Nephron (organoid): ENCODE results near the gene NEK11.

Experiments
- H3K27ac Mint-ChIP-seq, 3 experiments: 2 replicates each; pipeline ENCODE4 v1.8.0; 2020; ENCODE audit warnings: mixed read lengths in 3 of 3, mild to moderate bottlenecking in 2 of 3, moderate library complexity in 1 of 3
- H3K27me3 Mint-ChIP-seq: 2 replicates; pipeline ENCODE4 v1.8.0; 2021; ENCODE audit warnings: low read depth, mild to moderate bottlenecking, moderate library complexity, mixed read lengths
- H3K36me3 Mint-ChIP-seq: 2 replicates; pipeline ENCODE4 v1.8.0; 2020; ENCODE audit warnings: low read depth, mixed read lengths
- H3K4me1 Mint-ChIP-seq: 2 replicates; pipeline ENCODE4 v1.8.0; 2020; ENCODE audit warnings: mixed read lengths
- H3K4me3 Mint-ChIP-seq, 3 experiments: 2 replicates each; pipeline ENCODE4 v1.8.0; 2020; ENCODE audit warnings: mild to moderate bottlenecking in 3 of 3, mixed read lengths in 3 of 3, moderate library complexity in 2 of 3
- H3K9me3 Mint-ChIP-seq: 2 replicates; pipeline ENCODE4 v1.8.0; 2020; ENCODE audit warnings: mixed read lengths
- CTCF ChIP-seq, 3 experiments: fragments of 200-600 bp; sonication (generic); IDR thresholded peaks; one replicate each; pipeline ENCODE4 v1.5.0; 2021; ENCODE audit warnings: antibody characterized with exemption in 3 of 3; ENCODE audit not compliant: unreplicated experiment in 3 of 3

NEK11 gene

GRCh38 chr3:131393868-131394267, 367.2 kb downstream of the NEK11 start:
- H3K4me1 Mint-ChIP-seq: no peaks in the 10 kb centered on the region
- no peak overlapping the region for H3K4me3 Mint-ChIP-seq
- no peaks in the 10 kb centered on the region for H3K9me3 Mint-ChIP-seq
- no peak overlapping the region for H3K27ac Mint-ChIP-seq
- no peaks in the 10 kb centered on the region for H3K36me3 Mint-ChIP-seq
- H3K27me3 Mint-ChIP-seq: no peaks in the 10 kb centered on the region
- TF ChIP-seq CTCF (IDR thresholded peaks at IDR 0.05; ENCODE audit: unreplicated experiment in 3 of 3): no peak

GRCh38 chr3:131394400-131394799, 367.7 kb downstream of the NEK11 start:
- no peak overlapping the region for H3K27ac Mint-ChIP-seq
- no peak for TF ChIP-seq CTCF (IDR thresholded peaks at IDR 0.05; ENCODE audit: unreplicated experiment in 3 of 3)
- H3K36me3 Mint-ChIP-seq: no peaks in the 10 kb centered on the region
- H3K4me3 Mint-ChIP-seq: no peak overlapping the region
- no peaks in the 10 kb centered on the region for H3K9me3 Mint-ChIP-seq
- H3K4me1 Mint-ChIP-seq: no peaks in the 10 kb centered on the region
- no peaks in the 10 kb centered on the region for H3K27me3 Mint-ChIP-seq

GRCh38 chr3:131396170-131396569, 369.5 kb downstream of the NEK11 start:
- Mint-ChIP-seq H3K27ac (no peak overlapping the region), H3K9me3 (no peaks in the 10 kb centered on the region), H3K27me3 (no peaks in the 10 kb centered on the region), H3K4me3 (no peak overlapping the region), H3K4me1 (no peaks in the 10 kb centered on the region), H3K36me3 (no peaks in the 10 kb centered on the region)
- no peak for TF ChIP-seq CTCF (IDR thresholded peaks at IDR 0.05; ENCODE audit: unreplicated experiment in 3 of 3)

GRCh38 chr3:131397889-131398288, 371.2 kb downstream of the NEK11 start:
- H3K4me3 Mint-ChIP-seq: no peak overlapping the region
- no peak overlapping the region for H3K27ac Mint-ChIP-seq
- H3K27me3 Mint-ChIP-seq: no peaks in the 10 kb centered on the region
- no peaks in the 10 kb centered on the region for H3K36me3 Mint-ChIP-seq
- no peak for TF ChIP-seq CTCF (IDR thresholded peaks at IDR 0.05; ENCODE audit: unreplicated experiment in 3 of 3)
- H3K9me3 Mint-ChIP-seq: no peaks in the 10 kb centered on the region
- H3K4me1 Mint-ChIP-seq: no peaks in the 10 kb centered on the region
